Glutamatergic neuron (in vitro differentiated cells): ENCODE measurements around the gene TP53I13. TPM values are rescaled to one million over a fixed set of nuclear protein-coding genes. Genes with fewer than 3 reads are reported as not detected.
A peak's percentile ranks its signal among the peaks of the same experiment; 100 is the strongest.

Source experiments
- DNase-seq: peaks from one replicate; pipeline ENCODE4 v3.0.0; 2022
- H3K27ac Mint-ChIP-seq: one replicate; pipeline ENCODE4 v1.8.0; 2020; ENCODE audit warnings: mild to moderate bottlenecking, mixed read lengths, inconsistent platforms; ENCODE audit not compliant: unreplicated experiment
- H3K27me3 Mint-ChIP-seq: one replicate; pipeline ENCODE4 v1.8.0; 2020; ENCODE audit warnings: mild to moderate bottlenecking, moderate library complexity, mixed read lengths, inconsistent platforms; ENCODE audit not compliant: unreplicated experiment
- H3K36me3 Mint-ChIP-seq: one replicate; pipeline ENCODE4 v1.8.0; 2020; ENCODE audit warnings: mild to moderate bottlenecking, mixed read lengths, inconsistent platforms; ENCODE audit not compliant: unreplicated experiment
- H3K4me1 Mint-ChIP-seq: one replicate; pipeline ENCODE4 v1.8.0; 2020; ENCODE audit warnings: mild to moderate bottlenecking, low read depth, mixed read lengths, inconsistent platforms; ENCODE audit not compliant: unreplicated experiment
- H3K4me3 Mint-ChIP-seq: one replicate; pipeline ENCODE4 v1.8.0; 2020; ENCODE audit warnings: mild to moderate bottlenecking, mixed read lengths, inconsistent platforms; ENCODE audit not compliant: unreplicated experiment
- H3K9me3 Mint-ChIP-seq: one replicate; pipeline ENCODE4 v1.8.0; 2020; ENCODE audit warnings: mild to moderate bottlenecking, moderate library complexity, mixed read lengths, inconsistent platforms; ENCODE audit not compliant: unreplicated experiment
- CTCF ChIP-seq: fragments of 200-600 bp; sonication (generic); IDR thresholded peaks from one replicate; pipeline ENCODE4 v1.5.0; 2021; ENCODE audit not compliant: partially characterized antibody, unreplicated experiment
- total RNA-seq: library from RNA; stranded (reverse); fragmentation: NEBNext Ultra II Directional; extraction: Animal tissue kit (Norgen Biotek cat#: 25700); gene quantifications from one replicate; pipeline ENCODE4 v1.2.1, GENCODE V29; 2021; ENCODE audit not compliant: unreplicated experiment

Gene TP53I13
- total RNA-seq, 1 donor from 2014 or later: 14.3 TPM

- Mint-ChIP-seq H3K4me1 (peaks cover 17% of the 10 kb centered on the region), H3K27ac (no peak overlapping the region), H3K4me3 (peak overlapping the region; percentile 43), H3K36me3 (no peaks in the 10 kb centered on the region), H3K9me3 (peaks cover 5% of the 10 kb centered on the region), H3K27me3 (peaks cover 15% of the 10 kb centered on the region)
- peak; percentile 87 for DNase-seq
- peak; percentile 86 for TF ChIP-seq CTCF
These were observed 11.6 kb downstream of the TP53I13 start for GRCh38 chr17:29579866-29580771.

- peaks cover 5% of the 10 kb centered on the region for H3K9me3 Mint-ChIP-seq
- peaks cover 15% of the 10 kb centered on the region for H3K27me3 Mint-ChIP-seq
These were observed 13.2 kb downstream of the TP53I13 start for GRCh38 chr17:29581583-29582253.

GRCh38 chr17:29582254-29582765, 13.8 kb downstream of the TP53I13 start:
- DNase-seq: no peak
- TF ChIP-seq CTCF: no peak
- peaks cover 5% of the 10 kb centered on the region for H3K9me3 Mint-ChIP-seq
- no peak overlapping the region for H3K27ac Mint-ChIP-seq
- H3K27me3 Mint-ChIP-seq: peaks cover 15% of the 10 kb centered on the region
- no peak overlapping the region for H3K4me3 Mint-ChIP-seq
- H3K36me3 Mint-ChIP-seq: no peaks in the 10 kb centered on the region
- H3K4me1 Mint-ChIP-seq: peaks cover 19% of the 10 kb centered on the region

More at GRCh38 chr17:29581583-29582253, 13.2 kb downstream of the TP53I13 start:
- DNase-seq: no peak
- H3K36me3 Mint-ChIP-seq: no peaks in the 10 kb centered on the region
- TF ChIP-seq CTCF: no peak
- H3K27ac Mint-ChIP-seq: no peak overlapping the region
- H3K4me3 Mint-ChIP-seq: no peak overlapping the region
- H3K4me1 Mint-ChIP-seq: peaks cover 19% of the 10 kb centered on the region

- DNase-seq: no peak
- TF ChIP-seq CTCF: no peak
- Mint-ChIP-seq H3K27ac (no peak overlapping the region), H3K9me3 (peaks cover 7% of the 10 kb centered on the region), H3K27me3 (peaks cover 15% of the 10 kb centered on the region), H3K4me3 (no peak overlapping the region), H3K4me1 (peaks cover 19% of the 10 kb centered on the region), H3K36me3 (no peaks in the 10 kb centered on the region)
These were observed 14.3 kb downstream of the TP53I13 start for GRCh38 chr17:29582772-29583171.
